ENCODE data around the gene NDUFAB1. TPM values are rescaled to one million over a fixed set of nuclear protein-coding genes. Genes with fewer than 3 reads are reported as not detected.
A peak's percentile ranks its signal among the peaks of the same experiment; 100 is the strongest.

NDUFAB1 gene
- total RNA-seq, 1 donor from 2014 or later = 71.4 TPM

- Histone ChIP-seq H3K27me3 (no peaks in the 10 kb centered on the region), H3K36me3 (peaks cover 23 to 73% of the 10 kb centered on the region in 2 donors), H3K4me1 (no peaks in the 10 kb centered on the region), H3K27ac (no peak overlapping the region), H3K9me3 (no peaks in the 10 kb centered on the region), H3K4me3 (no peak overlapping the region)
- no peak for DNase-seq (ENCODE audit: low spot score in 2 of 2)
- intact Hi-C loops (cut with DNase I) = no loop called here
- TF ChIP-seq CTCF (IDR thresholded peaks at IDR 0.05) = no peak
These were observed 55.9 kb downstream of the NDUFAB1 start for GRCh38 chr16:23539984-23540816.

- intact Hi-C loops (cut with DNase I) = no loop called here
- no peaks in the 10 kb centered on the region for H3K4me1 ChIP-seq
- no peaks in the 10 kb centered on the region for H3K9me3 ChIP-seq
- H3K27ac ChIP-seq = peak overlapping the region in 1 of 2 donors; percentile 21
- no peaks in the 10 kb centered on the region for H3K27me3 ChIP-seq
- peaks cover 33 to 73% of the 10 kb centered on the region in 2 donors for H3K36me3 ChIP-seq
- no peak for DNase-seq (ENCODE audit: low spot score in 2 of 2)
- H3K4me3 ChIP-seq = no peak overlapping the region
- no peak for TF ChIP-seq CTCF (IDR thresholded peaks at IDR 0.05)
These were observed 57.2 kb downstream of the NDUFAB1 start for GRCh38 chr16:23538919-23539278.

- Histone ChIP-seq H3K4me3 (no peak overlapping the region), H3K27ac (no peak overlapping the region), H3K27me3 (no peaks in the 10 kb centered on the region), H3K36me3 (peaks cover 33 to 73% of the 10 kb centered on the region in 2 donors), H3K9me3 (no peaks in the 10 kb centered on the region), H3K4me1 (no peaks in the 10 kb centered on the region)
- intact Hi-C loops (cut with DNase I) = no loop called here
- TF ChIP-seq CTCF (IDR thresholded peaks at IDR 0.05) = no peak
- no peak for DNase-seq (ENCODE audit: low spot score in 2 of 2)
These were observed 58.7 kb downstream of the NDUFAB1 start for GRCh38 chr16:23537390-23537789.

- peaks cover 34 to 74% of the 10 kb centered on the region in 2 donors for H3K36me3 ChIP-seq
- intact Hi-C loops (cut with DNase I) = no loop called here
- H3K4me1 ChIP-seq = no peaks in the 10 kb centered on the region
- H3K27me3 ChIP-seq = no peaks in the 10 kb centered on the region
- TF ChIP-seq CTCF (IDR thresholded peaks at IDR 0.05) = no peak
- H3K27ac ChIP-seq = no peak overlapping the region
- DNase-seq (ENCODE audit: low spot score in 2 of 2) = no peak
- H3K4me3 ChIP-seq = no peak overlapping the region
- no peaks in the 10 kb centered on the region for H3K9me3 ChIP-seq
These were observed 60.2 kb downstream of the NDUFAB1 start for GRCh38 chr16:23535901-23536300.

GRCh38 chr16:23534868-23535860, 61.0 kb downstream of the NDUFAB1 start:
- intact Hi-C loops (cut with DNase I) = no loop called here
- no peaks in the 10 kb centered on the region for H3K4me1 ChIP-seq
- H3K9me3 ChIP-seq = no peaks in the 10 kb centered on the region
- no peak for DNase-seq (ENCODE audit: low spot score in 2 of 2)
- no peak overlapping the region for H3K27ac ChIP-seq
- no peak overlapping the region for H3K4me3 ChIP-seq
- peaks cover 31 to 72% of the 10 kb centered on the region in 2 donors for H3K36me3 ChIP-seq
- H3K27me3 ChIP-seq = no peaks in the 10 kb centered on the region
- TF ChIP-seq CTCF (IDR thresholded peaks at IDR 0.05) = no peak

All from ascending aorta (tissue), 2 donors.